GM12878 (cell line): Measurements from ENCODE around the gene TSPAN7. TPM values are rescaled to one million over a fixed set of nuclear protein-coding genes. Genes with fewer than 3 reads are reported as not detected.

Experiments used
- ATAC-seq: fragments of 200-7000 bp; cut with Tn5 transposase; 3 replicates; pipeline ENCODE4 v1.9.1; 2020; ENCODE audit warnings: mild to moderate bottlenecking, moderate library complexity
- BruUV-seq: library from RNA; stranded (reverse); fragments of 400-500 nt; replicated peaks from 2 replicates; lab custom pipeline; 2021; lab: Mats Ljungman, UMichigan
- CTCF ChIA-PET: fragments of 300-600 bp; sonication (Branson Sonifier 250); formaldehyde crosslinking; extraction: SDS; loops from one replicate; lab custom pipeline; 2021; ENCODE audit warnings: inconsistent platforms; lab: Yijun Ruan, JAX
- POLR2A ChIA-PET: fragments of 350-600 bp; formaldehyde crosslinking; extraction: SDS; loops from one replicate; lab custom pipeline; 2021; ENCODE audit warnings: inconsistent platforms; lab: Charles Lee
- RAD21 ChIA-PET: fragments of 300-600 bp; sonication (Branson Sonifier 250); formaldehyde crosslinking; loops from one replicate; lab custom pipeline; 2023; ENCODE audit warnings: antibody characterized with exemption; ENCODE audit not compliant: unreplicated experiment; lab: Charles Lee
- SMC1A ChIA-PET: fragments of 300-600 bp; sonication (Branson Sonifier 250); formaldehyde crosslinking; loops from one replicate; lab custom pipeline; 2023; ENCODE audit not compliant: unreplicated experiment, uncharacterized antibody; lab: Charles Lee
- DNase-seq: peaks from one replicate; pipeline ENCODE4 v3.0.0-alpha.2; 2011; ENCODE audit warnings: low read depth, low spot score
- FAIRE-seq: peaks from 3 replicates; lab custom pipeline; 2011; peaks lifted over from hg19 to GRCh38; lab: Jason Lieb, UNC
- H2AFZ ChIP-seq: 2 replicates; pipeline ENCODE4 v1.6.0; 2011; ENCODE audit warnings: low read depth, low read length, control low read depth; ENCODE audit not compliant: control insufficient read depth
- H3K27ac ChIP-seq: 2 replicates; pipeline ENCODE4 v1.5.1; 2011; ENCODE audit warnings: control low read depth; ENCODE audit not compliant: control insufficient read depth, insufficient read depth
- H3K27me3 ChIP-seq, 2 experiments: replicated peaks in 1 of 2; 2 replicates each; pipeline versions ENCODE4 v1.6.0 to v1.6.1; 2011; ENCODE audit warnings: low read length in 1 of 2; ENCODE audit not compliant: control insufficient read depth in 2 of 2, insufficient read depth in 2 of 2
- H3K36me3 ChIP-seq, 2 experiments: 2 replicates each; pipeline ENCODE4 v1.5.1; 2011; ENCODE audit warnings: low read length in 1 of 2; ENCODE audit not compliant: control insufficient read depth in 2 of 2, insufficient read depth in 2 of 2
- H3K4me1 ChIP-seq: 2 replicates; pipeline ENCODE4 v1.6.1; 2011; ENCODE audit warnings: mild to moderate bottlenecking, low read length, moderate library complexity, mixed read lengths; ENCODE audit not compliant: control insufficient read depth, insufficient read depth
- H3K4me2 ChIP-seq: 2 replicates; pipeline ENCODE4 v1.6.0; 2011; ENCODE audit warnings: control low read depth; ENCODE audit not compliant: control insufficient read depth, insufficient read depth
- H3K4me3 ChIP-seq: fragments of 200-600 bp; sonication (generic); 2 replicates; pipeline ENCODE4 v1.5.1; 2016
- H3K79me2 ChIP-seq: 2 replicates; pipeline ENCODE4 v1.6.0; 2011; ENCODE audit warnings: low read length; ENCODE audit not compliant: control insufficient read depth, insufficient read depth
- H3K9ac ChIP-seq: 2 replicates; pipeline ENCODE4 v1.8.0; 2011; ENCODE audit warnings: low read length, control low read depth, mixed read lengths; ENCODE audit not compliant: control insufficient read depth, insufficient read depth
- H3K9me3 ChIP-seq: replicated peaks from 3 replicates; pipeline ENCODE4 v1.5.1; 2011; ENCODE audit warnings: mild to moderate bottlenecking, low read length; ENCODE audit not compliant: control insufficient read depth, insufficient read depth
- H4K20me1 ChIP-seq: 2 replicates; pipeline ENCODE4 v1.6.0; 2011; ENCODE audit not compliant: control insufficient read depth, insufficient read depth
- CBX3 ChIP-seq: fragments of 200-600 bp; sonication (generic); IDR thresholded peaks from 2 replicates; pipeline ENCODE4 v1.6.1; 2016; ENCODE audit warnings: low read depth, borderline replicate concordance
- DPF2 ChIP-seq: fragments of 450-650 bp; IDR thresholded peaks from 2 replicates; pipeline ENCODE4 v1.6.1; 2017; ENCODE audit warnings: mild to moderate bottlenecking
- E2F8 ChIP-seq: fragments of 450-650 bp; IDR thresholded peaks from 2 replicates; pipeline ENCODE4 v1.6.1; 2018; ENCODE audit warnings: mild to moderate bottlenecking, low read depth, moderate library complexity; ENCODE audit not compliant: partially characterized antibody
- EP300 ChIP-seq, 2 experiments: fragments of 150-350 bp in 1 of 2; IDR thresholded peaks; 2 replicates each; pipeline ENCODE4 v1.6.1; 2011 to 2012; ENCODE audit warnings: low read depth in 2 of 2, low read length in 2 of 2, borderline replicate concordance in 1 of 2, improper control_type of control experiment in 1 of 2, inconsistent platforms in 1 of 2; ENCODE audit not compliant: control insufficient read depth in 1 of 2
- GABPA ChIP-seq: IDR thresholded peaks from 2 replicates; pipeline ENCODE4 v1.6.1; 2014; ENCODE audit warnings: antibody characterized with exemption, low read depth, mild to moderate bottlenecking, inconsistent platforms
- MEF2A ChIP-seq: IDR thresholded peaks from 2 replicates; pipeline ENCODE4 v1.6.1; 2011; ENCODE audit warnings: low read depth, mild to moderate bottlenecking, low read length, moderate library complexity; ENCODE audit not compliant: insufficient read depth
- NFIC ChIP-seq: IDR thresholded peaks from 2 replicates; pipeline ENCODE4 v1.6.1; 2012; ENCODE audit warnings: low read depth, mild to moderate bottlenecking, inconsistent platforms, low read length, moderate library complexity
- NR2F1 ChIP-seq: fragments of 450-650 bp; conservative IDR thresholded peaks from 2 replicates; pipeline ENCODE4 v1.6.1; 2017; ENCODE audit warnings: mild to moderate bottlenecking
- NRF1 ChIP-seq: conservative IDR thresholded peaks from 2 replicates; pipeline ENCODE4 v1.6.1; 2011; ENCODE audit warnings: mild to moderate bottlenecking, low read depth, low read length, improper control_type of control experiment
- PBX3 ChIP-seq: IDR thresholded peaks from 2 replicates; pipeline ENCODE4 v1.6.1; 2011; ENCODE audit warnings: mild to moderate bottlenecking, low read depth, low read length, moderate library complexity; ENCODE audit not compliant: insufficient replicate concordance
- PKNOX1 ChIP-seq: fragments of 450-650 bp; IDR thresholded peaks from 2 replicates; pipeline ENCODE4 v1.6.1; 2016; ENCODE audit warnings: mild to moderate bottlenecking
- RUNX3 ChIP-seq: IDR thresholded peaks from 2 replicates; pipeline ENCODE4 v1.6.1; 2012; ENCODE audit warnings: low read length, inconsistent platforms
- SPI1 ChIP-seq: IDR thresholded peaks from 2 replicates; pipeline ENCODE4 v1.6.1; 2011; ENCODE audit warnings: low read depth, mild to moderate bottlenecking, low read length, moderate library complexity, borderline replicate concordance; ENCODE audit not compliant: insufficient read depth
- SREBF1 ChIP-seq: IDR thresholded peaks from 2 replicates; pipeline ENCODE4 v1.6.1; 2012; ENCODE audit warnings: mild to moderate bottlenecking, low read length
- SREBF2 ChIP-seq: IDR thresholded peaks from 2 replicates; pipeline ENCODE4 v1.6.1; 2012; ENCODE audit warnings: mild to moderate bottlenecking, low read length
- TCF12 ChIP-seq: IDR thresholded peaks from 2 replicates; pipeline ENCODE4 v1.6.1; 2011; ENCODE audit warnings: low read depth, mild to moderate bottlenecking, low read length
- ZNF217 ChIP-seq: fragments of 450-650 bp; IDR thresholded peaks from 2 replicates; pipeline ENCODE4 v1.6.1; 2017; ENCODE audit warnings: antibody characterized with exemption, mild to moderate bottlenecking
- ZSCAN29 ChIP-seq: fragments of 450-650 bp; IDR thresholded peaks from 2 replicates; pipeline ENCODE4 v1.6.1; 2017; ENCODE audit warnings: mild to moderate bottlenecking, moderate library complexity
- ZZZ3 ChIP-seq: IDR thresholded peaks from 2 replicates; pipeline ENCODE4 v1.6.1; 2011; ENCODE audit warnings: low read depth; ENCODE audit not compliant: control insufficient read depth, insufficient read length
- WGBS: methylation state at CpG from one replicate; pipeline ENCODE4 v1.1.6; 2016; ENCODE audit warnings: low lambda C conversion rate; ENCODE audit not compliant: insufficient replicate concordance, insufficient coverage; ENCODE audit errors: missing lambda C conversion rate; 5-methylcytosine and 5-hydroxymethylcytosine counted together
- in situ Hi-C: fragments of 300-500 bp; cut with MboI; formaldehyde crosslinking; loops from 9 replicates; pipeline ENCODE4 v1.14.3; 2018; ENCODE audit warnings: mixed read lengths
- intact Hi-C: fragments of 100-400 bp; cut with micrococcal nuclease; formaldehyde crosslinking; loops from one replicate; pipeline ENCODE4 v1.14.2; 2022; ENCODE audit not compliant: unreplicated experiment
- polyA plus RNA-seq, 11 experiments: library from polyadenylated mRNA; depleted of rRNA in 4 of 11; unstranded in 6 of 11; stranded (reverse) in 5 of 11; fragments of >200 nt; fragmentation: Nextera tagmentation in 4 of 11; fragmentation: Illumina TruSeq in 1 of 11; extraction: Ambion mirVana in 4 of 11; extraction: Trizol in 1 of 11; gene quantifications; 1 replicate in 1 of 11; 2 replicates in 10 of 11; pipeline versions ENCODE4 v1.2.1 to v1.2.3, GENCODE V29; 2011 to 2016; ENCODE audit warnings: inconsistent platforms in 2 of 11, missing spikeins in 2 of 11, low read depth in 1 of 11
- total RNA-seq, 4 experiments: library from RNA; depleted of rRNA in 3 of 4; stranded (reverse); fragments of >200 nt in 3 of 4; fragmentation: Illumina TruSeq in 1 of 4; extraction: Trizol in 1 of 4; gene quantifications; 2 replicates each; pipeline versions ENCODE4 v1.2.1 to v1.2.3, GENCODE V29; 2013 to 2021

Gene TSPAN7
- total and polyA plus RNA-seq, 10 of the 15 experiments (the other 5 are each of a cell fraction or from before 2014, with no cell fraction given): 0.04 to 0.77 (median 0.14) TPM; not detected in 4

- TF ChIP-seq E2F8: no peak
- TF ChIP-seq SPI1: no peak
- TF ChIP-seq DPF2: no peak
- TF ChIP-seq, all 136 proteins: peak for 3
Measured at GRCh38 chrX:38654302-38654701, 93.0 kb downstream of the TSPAN7 start (continued).

GRCh38 chrX:38656350-38656915, 95.1 kb downstream of the TSPAN7 start:
- in situ Hi-C loops (no loop called here), intact Hi-C loops (no loop called here)
- 0% methylated on average over 4 of the region's 4 CpGs for WGBS
- Histone ChIP-seq H3K4me1 (0 out of 2 replicates have a peak, but pooled peaks cover under 1% of the 10 kb centered on the region), H3K27ac (no peak overlapping the region), H2AFZ (no peak overlapping the region), H4K20me1 (no peaks in the 10 kb centered on the region), H3K79me2 (no peaks in the 10 kb centered on the region), H3K36me3 (no peaks in the 10 kb centered on the region), H3K4me2 (no peak overlapping the region), H3K4me3 (no peak overlapping the region), H3K9me3 (no peaks in the 10 kb centered on the region), H3K27me3 (no peaks in the 10 kb centered on the region), H3K9ac (no peak overlapping the region)
- ChIA-PET CTCF (interaction anchor here (0.8 to 2.6 kb wide), 8 partner anchors 9 to 1886 kb away, joined by 3 to 22 read pairs (median 3); partner anchors contain the start of gene RPGR), SMC1A (interaction anchor here (0.6 to 3.3 kb wide), 10 partner anchors 9 to 1537 kb away, joined by 3 to 16 read pairs (median 4); no protein-coding TSS in a partner anchor), RAD21 (interaction anchor here (0.6 to 2.8 kb wide), 4 partner anchors 9 to 471 kb away, joined by 3 to 14 read pairs (median 4); no protein-coding TSS in a partner anchor), POLR2A (no interaction called here)
- ATAC-seq (peak; percentile 68), DNase-seq (no peak), FAIRE-seq (no peak)
- no TSS peak for BruUV-seq
- TF ChIP-seq SREBF2 (no peak), NFIC (0 out of 2 replicates have a peak, but pooled peaks have one; percentile 23), NR2F1 (0 out of 2 replicates have a peak, but pooled peaks have one; percentile 29), MEF2A (peak; percentile 59; the same call in 1 of the 2 replicates), NRF1 (no peak), ZZZ3 (no peak), TCF12 (no peak), ZNF217 (0 out of 2 replicates have a peak, but pooled peaks have one; percentile 51), SREBF1 (no peak), ZSCAN29 (no peak), GABPA (no peak), EP300 (IDR thresholded peaks at IDR 0.05; ENCODE audit: borderline replicate concordance in 1 of 2, control insufficient read depth in 1 of 2, low read depth in 2 of 2, low read length in 2 of 2) (no peak), PBX3 (no peak), PKNOX1 (no peak), CBX3 (no peak), RUNX3 (peak; percentile 38; the same call in 1 of the 2 replicates)
